Measurements from ENCODE around the gene ROS1.
"Not testable (repeated sequence)": the region's sequence is repeated elsewhere in the genome, so short reads cannot be mapped to it uniquely, and the experiment has no call there.

The ROS1 gene

DNA sequence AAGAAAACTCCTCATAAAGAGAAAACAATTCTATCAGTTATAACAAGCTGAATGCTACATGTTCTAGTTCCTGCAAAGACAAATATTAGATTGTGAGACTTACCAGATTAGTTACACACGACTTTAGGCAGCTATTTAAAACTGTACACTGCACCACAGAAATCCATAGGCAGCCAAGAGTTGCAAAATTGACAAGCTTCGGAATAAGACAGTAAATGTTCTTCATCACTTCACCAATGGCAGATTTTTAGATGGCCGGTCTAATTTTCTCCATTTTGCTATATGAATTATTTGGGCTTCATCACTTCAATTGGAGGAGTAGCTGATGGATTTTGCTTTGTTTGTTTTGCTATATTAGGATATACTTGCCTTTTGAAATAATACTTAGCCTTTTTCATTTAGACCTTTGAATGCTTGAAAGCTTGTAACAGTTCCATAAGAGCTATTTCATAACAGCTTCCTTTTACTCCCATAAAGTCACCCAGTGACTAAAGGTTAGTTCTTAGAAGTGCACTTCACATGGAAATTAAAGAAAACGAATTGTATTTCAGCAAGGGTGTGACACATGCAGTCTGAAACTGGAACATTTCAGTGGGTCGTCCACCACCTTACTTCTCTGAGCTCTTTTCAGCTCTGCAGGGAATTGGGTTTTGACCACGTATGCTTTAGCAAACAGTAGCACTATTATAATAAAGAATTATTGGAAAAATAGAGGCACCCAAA is at the start of gene ROS1:
ROS1 (minus strand) TSS at position 512 of the 723 bp plus-strand sequence; CDS start at position 226, 286 bp downstream.
- DNase-seq, result no peak

DNA sequence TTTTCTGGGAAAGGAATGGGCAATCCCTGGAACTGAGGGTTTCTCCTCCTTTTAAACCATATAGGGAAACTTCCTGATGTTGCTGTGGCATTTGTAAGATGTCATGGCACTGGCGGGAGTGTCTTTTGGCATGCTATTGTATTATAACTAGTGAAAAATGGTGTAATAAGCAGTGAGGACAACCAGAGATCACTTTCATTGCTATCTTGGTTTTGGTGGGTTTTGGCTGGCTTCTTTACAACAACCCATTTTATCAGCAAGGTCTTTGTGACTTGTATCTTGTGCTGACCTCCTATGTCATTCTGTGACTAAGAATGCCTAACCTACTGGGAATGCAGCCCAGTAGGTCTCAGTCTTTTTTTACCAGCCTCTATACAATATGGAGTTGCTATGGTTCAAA is 47.7 kb upstream of the ROS1 start:
- no peak for DNase-seq

DNA sequence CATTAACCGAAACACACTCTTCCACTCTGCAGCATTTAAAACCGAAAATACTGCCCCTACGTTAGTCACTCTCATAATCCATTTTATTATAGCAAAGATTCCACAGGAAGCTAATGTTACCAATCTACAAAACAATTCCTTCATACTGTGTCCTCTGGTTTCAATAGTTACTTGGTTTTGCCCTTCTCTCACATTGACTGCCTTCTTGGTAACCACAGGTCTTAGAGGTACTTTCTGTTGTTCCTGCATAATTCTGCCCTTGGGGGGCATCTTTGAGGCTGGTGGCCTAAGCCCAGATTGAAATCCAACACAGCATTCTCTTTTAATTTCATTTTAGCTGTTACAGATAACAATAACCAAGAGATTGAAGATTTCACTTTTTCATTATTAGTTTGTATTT is 46.9 kb upstream of the ROS1 start:
- DNase-seq, result no peak

DNA sequence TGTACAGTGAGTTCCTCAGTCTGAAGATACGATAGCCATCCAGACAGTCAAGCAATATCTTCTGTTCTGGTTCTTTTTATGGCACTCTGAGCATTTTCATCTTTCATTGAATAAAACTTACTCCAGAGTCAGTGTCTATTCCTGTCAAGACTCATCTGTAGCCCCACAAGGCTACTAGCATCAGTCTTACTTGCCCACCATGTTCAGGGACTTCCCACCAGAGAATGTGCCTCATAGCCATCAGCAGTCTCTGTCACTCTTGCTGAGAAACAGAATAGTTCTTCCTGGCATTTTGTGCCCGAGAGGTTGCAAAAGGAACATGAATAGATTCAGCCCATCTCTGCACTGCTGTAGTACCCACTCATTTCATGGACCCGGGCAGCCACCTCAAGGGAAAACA is 44.0 kb upstream of the ROS1 start:
- DNase-seq, result no peak

DNA sequence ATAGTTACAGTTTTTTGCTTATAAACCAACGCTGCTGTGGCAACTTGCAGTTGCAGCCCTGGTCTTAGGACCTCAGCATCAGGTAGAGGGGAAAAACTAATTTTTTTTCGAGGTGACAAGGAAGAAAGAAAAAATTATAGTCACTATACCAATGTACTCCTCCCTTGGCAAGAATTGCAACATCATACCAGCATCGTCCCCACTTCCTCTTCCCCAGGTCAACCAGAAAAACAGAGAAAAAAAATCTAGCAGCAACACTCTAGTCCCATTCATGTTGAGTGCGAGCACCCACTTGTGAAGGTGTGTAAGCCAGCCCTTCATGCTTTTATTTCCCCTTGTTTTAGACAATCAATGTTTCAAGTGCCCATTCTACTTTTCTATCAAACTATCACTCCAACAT is 43.6 kb upstream of the ROS1 start:
- no peak for DNase-seq

DNA sequence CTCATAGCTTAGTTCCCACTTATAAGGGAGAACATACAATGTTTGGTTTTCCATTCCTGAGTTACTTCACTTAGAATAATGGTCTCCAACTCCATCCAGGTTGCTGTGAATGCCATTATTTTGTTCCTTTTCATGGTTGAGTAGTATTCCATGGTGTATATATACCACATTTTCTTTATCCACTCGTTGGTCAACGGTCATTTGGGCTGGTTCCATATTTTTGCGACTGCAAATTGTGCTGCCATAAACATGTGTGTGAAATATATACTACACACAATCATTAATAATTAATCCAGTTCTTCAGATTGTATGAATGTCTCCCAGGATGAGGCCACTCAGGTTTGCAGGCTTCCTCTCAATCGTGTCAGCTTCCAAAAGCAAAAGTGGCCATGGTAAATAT is 42.8 kb upstream of the ROS1 start:
- DNase-seq, result not testable (repeated sequence)

DNA sequence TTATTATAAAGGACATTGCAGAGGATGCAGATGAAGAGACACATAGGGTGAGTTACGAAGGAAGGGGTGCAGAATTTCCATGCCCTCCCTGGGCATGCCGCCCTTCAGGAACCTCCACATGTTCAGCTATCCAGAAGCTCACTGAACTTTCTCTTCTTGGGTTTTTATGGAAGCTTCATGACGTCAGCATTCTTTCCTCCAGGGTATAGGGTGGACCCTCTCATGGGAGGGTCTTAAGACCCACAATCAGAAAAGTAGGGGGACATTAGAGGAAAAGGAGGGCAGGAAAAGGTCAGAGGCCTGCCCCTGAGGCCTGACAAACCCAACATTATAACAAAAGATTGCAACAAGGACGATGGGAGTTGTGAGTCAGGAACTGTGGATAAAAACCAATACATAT is 42.1 kb upstream of the ROS1 start:
- no peak for DNase-seq

DNA sequence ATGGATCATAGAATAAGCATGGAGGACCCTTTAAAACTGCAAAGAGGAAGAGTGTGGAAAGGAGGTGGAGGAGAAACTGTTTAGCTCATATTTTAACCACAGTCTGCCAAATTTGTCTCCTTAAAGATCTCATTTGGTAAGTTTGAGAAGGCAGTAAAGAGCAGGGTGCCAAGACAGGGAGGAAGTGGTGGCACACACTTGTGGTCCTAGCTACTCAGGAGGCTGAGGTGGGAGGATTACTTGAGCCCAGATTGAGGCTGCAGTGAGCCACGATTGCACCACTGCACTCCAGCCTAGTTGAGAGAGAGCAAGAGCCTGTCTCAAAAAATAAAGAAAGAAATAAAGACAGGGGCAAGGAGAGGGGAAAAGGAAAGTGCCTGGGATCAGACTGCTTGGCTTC is 39.9 kb upstream of the ROS1 start:
- no peak for DNase-seq

DNA sequence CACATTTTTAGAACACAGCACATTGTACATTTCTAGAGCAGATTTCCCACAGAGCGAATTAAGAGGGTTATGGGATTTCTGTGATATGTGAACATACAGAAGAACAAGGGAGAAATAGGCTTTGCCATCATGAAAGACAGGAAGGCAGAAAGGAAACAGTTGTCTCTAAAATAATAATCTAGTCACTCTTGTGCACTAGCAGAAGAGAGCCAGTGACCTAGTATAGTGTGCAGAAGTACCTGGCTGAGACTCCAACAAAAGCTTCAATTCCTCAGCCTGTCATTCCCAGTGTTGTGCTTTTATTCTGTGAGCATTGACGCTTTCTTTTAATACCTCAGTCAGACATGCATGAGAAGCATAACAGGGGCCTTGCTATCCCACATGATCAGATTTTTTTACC is 39.0 kb upstream of the ROS1 start:
- no peak for DNase-seq

DNA sequence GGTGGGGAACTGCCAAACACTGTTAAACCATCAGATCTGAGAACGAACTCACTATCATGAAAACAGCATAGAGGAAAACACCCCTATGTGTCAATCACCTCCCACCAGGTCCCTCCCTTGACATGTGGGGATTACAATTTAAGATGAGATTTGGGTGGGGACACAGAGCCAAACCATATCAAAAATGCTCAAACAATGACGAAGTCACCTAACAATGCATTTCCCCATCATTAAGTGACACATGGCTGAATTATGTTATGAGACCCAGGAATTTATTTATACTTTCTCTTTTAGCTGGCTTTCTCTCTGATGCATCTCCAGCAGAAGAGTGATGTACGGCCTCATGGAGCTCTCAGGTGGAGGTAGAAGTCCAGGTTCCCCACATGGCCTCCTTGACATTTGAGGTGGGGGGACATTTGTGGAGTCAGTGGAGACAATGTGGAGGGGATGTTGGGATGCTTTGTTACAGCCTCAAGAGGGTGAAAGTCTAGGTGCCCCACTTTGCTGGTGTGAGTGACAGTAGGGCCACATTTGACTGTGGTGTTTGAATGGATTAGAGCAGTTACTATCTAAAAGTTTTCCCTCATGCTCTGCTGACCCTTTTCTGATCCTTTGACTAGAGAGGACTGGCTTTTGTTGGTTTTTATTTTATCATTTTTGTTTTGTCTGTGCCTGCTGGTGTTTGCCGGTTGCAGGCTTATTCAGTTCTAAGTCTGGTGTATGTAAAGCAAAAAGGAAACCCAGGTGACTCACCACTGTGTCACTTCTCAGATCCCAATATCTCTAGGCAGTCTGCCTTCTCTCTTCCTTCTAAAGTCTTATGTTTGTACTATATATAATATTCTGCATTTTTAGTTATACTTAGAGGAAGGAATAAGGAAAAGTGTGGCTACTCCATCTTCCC is 38.3 kb upstream of the ROS1 start:
- DNase-seq, result peak; percentile 15

DNA sequence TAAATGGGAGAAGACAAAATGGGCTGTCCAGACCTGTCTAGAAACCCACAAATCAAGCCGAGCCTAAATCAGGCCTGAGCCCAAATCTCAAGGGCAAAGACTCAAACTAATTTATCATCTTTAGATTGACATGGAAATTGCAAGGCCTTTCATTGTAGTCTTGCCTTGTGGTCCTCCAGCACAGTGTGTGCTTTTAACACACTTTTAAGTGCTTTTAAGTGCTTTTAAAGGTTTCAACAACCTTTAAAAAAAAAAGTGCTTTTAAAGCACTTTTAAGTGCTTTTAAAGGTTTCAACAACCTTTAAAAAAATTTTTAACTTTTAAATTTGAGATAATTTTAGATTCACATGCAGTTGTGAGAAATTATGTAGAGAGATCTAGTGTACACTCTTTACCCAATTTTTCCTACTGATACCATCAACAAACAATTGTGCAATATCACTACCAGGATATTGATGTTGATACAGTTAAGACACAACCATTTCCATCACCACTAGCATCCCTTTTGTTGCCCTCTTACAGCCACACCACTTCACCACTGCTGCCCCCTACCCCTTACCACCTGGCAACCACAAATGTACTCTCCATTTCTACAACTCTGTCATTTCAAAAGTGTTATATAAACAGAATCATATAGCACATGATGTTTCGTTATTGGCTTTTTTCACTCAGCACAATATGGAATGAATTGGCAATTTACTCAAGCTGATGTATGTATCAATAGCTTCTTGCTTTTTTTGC is 33.6 kb upstream of the ROS1 start:
- no peak for DNase-seq

DNA sequence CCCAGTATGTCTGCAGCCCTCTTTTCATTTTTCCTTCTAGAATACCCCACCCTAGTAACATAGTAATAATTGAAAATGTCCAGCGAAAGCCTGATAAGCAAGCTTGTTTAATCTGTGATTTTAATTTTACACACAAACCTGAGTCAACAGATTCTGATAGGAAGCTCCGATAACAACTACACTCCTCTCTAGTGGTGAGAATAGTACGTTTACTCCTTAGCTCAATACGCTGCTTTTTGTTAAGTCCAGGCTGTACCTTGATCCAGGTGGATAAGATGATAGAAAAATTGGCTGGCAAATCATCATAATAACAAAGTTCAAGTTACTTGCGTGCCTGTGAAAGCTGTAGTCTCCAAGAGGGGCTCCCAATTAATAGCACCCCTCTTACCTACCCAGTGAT is 31.3 kb upstream of the ROS1 start:
- no peak for DNase-seq

DNA sequence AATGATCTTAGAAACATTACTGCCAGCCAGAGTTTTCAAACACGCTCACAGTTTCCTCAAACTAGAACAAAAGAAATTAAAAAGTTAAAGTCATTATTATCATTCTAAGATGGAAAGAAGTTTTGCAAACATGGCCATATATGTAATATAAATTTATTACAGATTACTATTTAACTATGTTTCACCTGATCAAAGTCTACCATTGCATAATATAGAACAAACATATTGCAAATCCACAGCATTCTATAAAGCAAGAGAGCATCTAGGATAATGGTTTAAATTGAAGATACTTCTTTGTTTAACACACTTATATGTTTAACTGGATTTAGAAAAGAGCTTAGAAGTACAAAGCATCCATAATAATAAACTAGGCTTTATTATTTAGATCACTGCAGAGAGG is 30.5 kb upstream of the ROS1 start:
- no peak for DNase-seq

DNA sequence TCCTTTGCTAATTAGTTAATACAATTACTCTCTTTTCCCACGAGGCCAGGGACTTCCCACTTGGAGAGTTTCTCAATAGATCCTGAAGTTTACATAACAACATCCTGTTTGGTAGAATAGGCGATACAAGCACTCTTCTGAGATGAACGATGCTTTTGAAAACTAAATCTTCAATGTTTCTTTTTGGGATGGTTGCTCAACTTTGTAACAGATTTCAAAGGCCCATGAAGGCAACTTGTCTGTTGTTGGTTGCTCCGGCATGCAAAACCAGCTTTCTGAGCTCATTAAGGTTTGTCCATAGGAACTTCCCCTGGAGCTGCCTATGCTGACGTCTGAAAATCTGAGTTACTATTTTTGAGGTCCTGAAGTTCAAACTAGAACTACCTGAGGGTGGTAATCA is 25.9 kb upstream of the ROS1 start:
- DNase-seq, result no peak

DNA sequence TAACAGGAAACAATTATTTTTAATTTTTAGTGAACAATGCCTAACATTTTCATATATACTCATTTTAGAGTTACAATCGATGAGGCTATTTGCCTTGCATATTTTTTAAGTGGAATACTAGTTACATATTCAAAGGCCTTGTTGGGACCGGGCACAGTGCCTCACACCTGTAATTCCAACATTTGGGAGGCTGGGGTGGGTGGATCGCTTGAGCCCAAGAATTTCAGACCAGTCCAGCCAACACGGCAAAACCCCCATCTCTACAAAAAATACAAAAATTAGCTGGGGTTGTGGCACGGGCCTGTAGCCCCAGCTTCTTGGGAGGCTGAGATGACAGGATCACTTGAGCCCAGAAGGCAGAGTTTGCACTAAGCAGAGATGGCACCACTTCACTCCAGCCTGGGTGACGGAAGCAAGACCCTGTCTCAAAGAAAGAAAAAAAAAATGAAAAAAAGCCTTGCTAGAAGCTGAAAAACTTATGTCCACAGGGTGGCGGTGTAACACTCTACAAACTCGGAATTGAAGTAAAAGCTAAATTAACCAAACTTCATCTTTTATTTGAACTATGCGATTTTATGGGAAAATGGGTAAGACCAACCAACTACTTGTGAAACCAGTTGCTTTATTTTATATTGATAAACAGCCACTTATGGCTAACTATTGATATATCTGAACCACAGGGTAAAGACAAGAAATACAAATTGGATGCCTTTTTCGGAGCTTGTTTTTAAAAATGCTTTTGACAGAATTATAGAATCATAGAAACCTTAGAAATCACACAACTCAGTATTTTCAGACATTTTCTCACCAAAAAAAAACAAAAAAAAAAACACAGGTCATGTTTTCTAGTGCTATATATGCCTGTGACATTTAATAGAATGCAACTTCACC is 24.1 kb upstream of the ROS1 start:
- peak; percentile 80 for DNase-seq

DNA sequence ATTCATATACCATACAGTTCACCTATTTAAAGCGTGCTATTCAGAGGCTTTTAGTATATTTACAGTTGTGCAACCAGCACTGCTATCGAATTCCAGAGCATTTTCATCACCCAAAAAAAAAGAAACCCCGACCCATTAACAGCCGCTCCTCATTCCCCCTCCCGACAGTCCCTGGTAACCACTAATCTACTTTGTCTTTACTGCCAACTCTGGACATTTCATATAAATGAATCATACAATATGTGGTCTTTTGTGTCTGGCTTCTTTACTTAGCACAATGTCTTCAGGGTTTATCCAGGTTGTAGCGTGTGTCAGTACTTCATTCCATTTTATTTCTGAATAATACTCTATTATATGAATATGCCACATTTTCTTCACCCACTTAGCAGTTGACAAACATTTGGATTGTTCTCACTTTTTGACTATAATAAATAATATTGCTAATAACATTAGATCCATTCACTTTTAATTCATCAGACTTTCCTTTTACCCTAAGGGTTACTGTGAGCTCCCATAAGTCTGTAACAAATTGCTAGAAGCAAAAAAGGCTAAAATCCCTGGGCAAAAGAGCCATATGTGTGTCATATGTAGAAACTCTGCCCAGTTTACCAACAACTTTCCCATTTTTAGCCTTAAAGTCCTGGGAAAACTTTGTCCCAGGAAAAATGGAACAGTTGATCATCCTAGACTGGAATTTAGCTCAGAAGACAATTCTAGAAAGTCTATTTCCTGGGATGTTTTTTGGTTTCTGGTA is 23.2 kb upstream of the ROS1 start:
- no peak for DNase-seq

DNA sequence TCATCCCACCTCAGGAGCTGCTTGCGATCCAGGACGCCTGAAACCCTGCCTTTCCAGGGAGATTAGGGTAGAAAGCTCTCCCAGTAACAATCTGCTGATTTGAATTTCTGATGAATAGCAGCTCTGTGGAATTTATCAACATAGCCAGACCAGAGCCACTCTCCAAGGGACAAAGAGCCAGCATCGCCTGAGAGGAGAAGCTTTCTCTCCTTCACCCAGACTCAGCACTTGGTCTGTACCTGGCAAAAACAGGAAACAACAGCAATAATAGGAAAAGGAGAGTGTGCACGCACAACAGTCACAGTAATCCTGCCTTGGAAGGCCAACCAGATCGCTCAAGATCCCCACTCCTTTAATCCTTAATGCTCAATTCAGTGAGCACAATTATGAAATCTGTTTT is 22.3 kb upstream of the ROS1 start:
- no peak for DNase-seq

DNA sequence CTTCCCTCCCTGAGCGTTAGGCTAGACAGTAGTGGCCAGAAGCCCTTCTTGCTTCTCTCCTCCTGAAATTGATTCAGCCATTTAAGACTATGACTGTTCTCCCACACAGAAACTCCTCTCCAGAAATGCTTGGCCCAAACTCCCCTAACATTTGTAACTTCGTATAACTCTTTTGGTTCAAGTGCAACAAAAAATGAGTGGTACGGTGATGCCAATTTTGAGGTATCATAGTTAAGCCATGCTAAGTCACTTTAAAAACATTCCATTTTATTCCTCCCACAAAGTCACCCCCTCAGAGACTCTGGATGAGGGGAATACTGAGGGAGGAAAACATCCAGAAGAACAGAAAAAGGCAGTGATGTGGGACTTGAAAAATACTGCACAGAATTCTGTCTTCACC is 21.1 kb upstream of the ROS1 start:
- DNase-seq, result no peak

DNA sequence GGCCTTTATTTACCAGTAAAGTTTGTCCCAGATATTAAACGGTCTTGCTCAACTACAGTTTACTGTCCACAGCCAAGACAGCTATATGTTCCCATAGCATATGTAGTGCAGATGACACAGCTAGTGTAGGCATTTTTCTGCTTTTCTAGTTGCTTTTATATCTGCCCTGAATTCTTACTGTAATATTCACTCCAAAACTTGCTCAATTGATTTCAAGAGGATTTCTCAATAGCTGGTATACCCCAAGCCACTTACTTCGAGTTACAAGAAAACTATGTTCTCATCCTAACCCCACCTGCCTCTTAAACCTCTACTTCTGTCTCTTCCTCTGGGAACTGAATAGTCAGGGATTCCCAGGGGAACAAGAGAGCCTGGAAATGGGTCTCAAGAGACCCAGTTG is 18.9 kb upstream of the ROS1 start:
- DNase-seq, result no peak

DNA sequence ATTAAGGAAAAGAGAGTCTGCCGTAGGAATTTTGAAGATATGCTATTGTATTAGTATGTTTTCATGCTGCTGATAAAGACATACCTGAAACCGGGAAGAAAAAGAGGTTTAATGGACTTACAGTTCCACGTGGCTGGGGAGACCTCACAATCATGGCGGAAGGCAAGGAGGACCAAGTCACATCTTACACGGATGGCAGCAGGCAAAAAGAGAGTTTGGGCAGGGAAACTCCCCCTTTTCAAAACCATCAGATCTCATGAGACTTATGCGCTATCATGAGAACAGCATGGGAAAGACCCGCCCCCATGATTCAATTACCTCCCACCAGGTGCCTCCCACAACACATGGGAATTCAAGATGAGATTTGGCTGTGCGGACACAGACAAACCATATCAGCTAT is 16.6 kb upstream of the ROS1 start:
- not testable (repeated sequence) for DNase-seq

DNA sequence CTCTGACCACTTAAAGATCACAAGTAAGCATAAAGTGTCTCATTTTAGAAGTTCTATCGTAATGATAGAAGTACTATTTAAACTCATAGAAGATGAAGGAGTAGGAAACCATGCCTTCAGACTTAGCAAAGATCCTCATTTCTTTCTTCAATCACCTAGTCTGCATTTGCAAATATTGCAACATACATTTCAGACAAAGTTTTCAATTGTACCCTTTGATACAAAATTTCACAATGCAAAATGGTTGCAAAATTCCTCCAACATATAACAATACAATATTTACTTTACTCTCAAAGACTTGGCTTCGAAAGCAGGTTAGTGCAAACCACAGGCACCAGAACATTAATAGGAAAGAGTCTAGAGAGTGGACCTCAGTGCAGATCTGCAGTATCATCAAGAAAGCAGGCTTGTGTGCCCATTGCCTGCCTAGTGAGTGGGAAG is 16.1 kb upstream of the ROS1 start:
- no peak for DNase-seq
